Activated B cell treated with CpG ODN at 0.5 μM for 24 hours (primary cell): Measurements from ENCODE around the gene MYO1E. TPM values are rescaled to one million over a fixed set of nuclear protein-coding genes. Genes with fewer than 3 reads are reported as not detected.

ENCODE experiments used
- ATAC-seq: fragments of 200-7000 bp; cut with Tn5 transposase; one replicate; pipeline ENCODE4 v1.10.0; 2021; ENCODE audit warnings: low read depth, mild to moderate bottlenecking, moderate library complexity
- CTCF ChIA-PET: fragments of 350-600 bp; sonication (Branson Sonifier 250); formaldehyde crosslinking; loops from one replicate; lab custom pipeline; 2021; ENCODE audit warnings: antibody characterized with exemption; lab: Charles Lee
- POLR2A ChIA-PET: fragments of 350-600 bp; sonication (Branson Sonifier 250); formaldehyde crosslinking; loops from one replicate; lab custom pipeline; 2021; ENCODE audit warnings: antibody characterized with exemption; lab: Charles Lee
- DNase-seq: peaks from one replicate; pipeline ENCODE4 v3.0.0; 2022
- H3K27ac Mint-ChIP-seq: one replicate; pipeline ENCODE4 v1.8.0; 2020; ENCODE audit warnings: mixed read lengths
- H3K27me3 Mint-ChIP-seq: one replicate; pipeline ENCODE4 v1.8.0; 2021; ENCODE audit warnings: mixed read lengths
- H3K36me3 Mint-ChIP-seq: one replicate; pipeline ENCODE4 v1.8.0; 2021; ENCODE audit warnings: low read depth, mixed read lengths
- H3K4me1 Mint-ChIP-seq: one replicate; pipeline ENCODE4 v1.8.0; 2021; ENCODE audit warnings: mixed read lengths
- H3K4me3 Mint-ChIP-seq: one replicate; pipeline ENCODE4 v1.8.0; 2020; ENCODE audit warnings: mild to moderate bottlenecking, mixed read lengths
- H3K9me3 Mint-ChIP-seq: one replicate; pipeline ENCODE4 v1.8.0; 2020; ENCODE audit warnings: mixed read lengths
- intact Hi-C: fragments of 100-400 bp; cut with micrococcal nuclease; formaldehyde crosslinking; loops from one replicate; pipeline ENCODE4 v1.15.1; 2024
- total RNA-seq: library from RNA; stranded (reverse); gene quantifications from 2 replicates; pipeline ENCODE4 v1.2.3, GENCODE V29; 2022
- TF ChIP-seq, protein P1 (sequence below): fragments of 200-600 bp; IDR thresholded peaks from one replicate; pipeline ENCODE4 v1.8.0; 2022; ENCODE audit warnings: antibody characterized with exemption, mild to moderate bottlenecking

Gene MYO1E
- total RNA-seq, 1 donor from 2014 or later = 186 TPM

DNA sequence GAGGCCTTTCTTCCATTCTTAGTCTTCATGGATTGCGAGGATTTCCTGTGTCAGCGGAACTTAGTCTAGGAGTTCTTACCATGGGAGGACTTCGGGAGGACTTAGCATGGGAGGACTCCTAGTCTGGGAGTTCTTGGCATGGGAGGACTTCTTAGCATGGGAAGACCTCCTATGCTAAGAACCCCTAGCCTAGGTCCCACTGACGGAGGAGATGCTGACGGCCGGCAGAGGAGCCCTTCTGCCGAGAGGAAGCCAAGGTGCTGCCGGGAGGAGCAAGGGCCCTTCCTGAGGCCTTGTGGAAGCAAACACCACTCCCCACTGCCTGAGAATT, 201.6 kb downstream of the MYO1E start:
- intact Hi-C loops = loop anchor here (10.0 kb wide), 1 partner anchor 204 kb away; the partner anchor contains the start of gene MYO1E
- H3K4me3 Mint-ChIP-seq = no peak overlapping the region
- POLR2A ChIA-PET = no interaction called here
- peaks cover 2% of the 10 kb centered on the region for H3K9me3 Mint-ChIP-seq
- H3K4me1 Mint-ChIP-seq = peaks cover 13% of the 10 kb centered on the region
- DNase-seq = no peak
- no peak for ATAC-seq
- H3K27me3 Mint-ChIP-seq = no peaks in the 10 kb centered on the region
- TF ChIP-seq, protein P1, sequence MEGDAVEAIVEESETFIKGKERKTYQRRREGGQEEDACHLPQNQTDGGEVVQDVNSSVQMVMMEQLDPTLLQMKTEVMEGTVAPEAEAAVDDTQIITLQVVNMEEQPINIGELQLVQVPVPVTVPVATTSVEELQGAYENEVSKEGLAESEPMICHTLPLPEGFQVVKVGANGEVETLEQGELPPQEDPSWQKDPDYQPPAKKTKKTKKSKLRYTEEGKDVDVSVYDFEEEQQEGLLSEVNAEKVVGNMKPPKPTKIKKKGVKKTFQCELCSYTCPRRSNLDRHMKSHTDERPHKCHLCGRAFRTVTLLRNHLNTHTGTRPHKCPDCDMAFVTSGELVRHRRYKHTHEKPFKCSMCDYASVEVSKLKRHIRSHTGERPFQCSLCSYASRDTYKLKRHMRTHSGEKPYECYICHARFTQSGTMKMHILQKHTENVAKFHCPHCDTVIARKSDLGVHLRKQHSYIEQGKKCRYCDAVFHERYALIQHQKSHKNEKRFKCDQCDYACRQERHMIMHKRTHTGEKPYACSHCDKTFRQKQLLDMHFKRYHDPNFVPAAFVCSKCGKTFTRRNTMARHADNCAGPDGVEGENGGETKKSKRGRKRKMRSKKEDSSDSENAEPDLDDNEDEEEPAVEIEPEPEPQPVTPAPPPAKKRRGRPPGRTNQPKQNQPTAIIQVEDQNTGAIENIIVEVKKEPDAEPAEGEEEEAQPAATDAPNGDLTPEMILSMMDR = no peak
- CTCF ChIA-PET = no interaction called here
- H3K27ac Mint-ChIP-seq = no peak overlapping the region
- H3K36me3 Mint-ChIP-seq = peaks cover 80% of the 10 kb centered on the region

DNA sequence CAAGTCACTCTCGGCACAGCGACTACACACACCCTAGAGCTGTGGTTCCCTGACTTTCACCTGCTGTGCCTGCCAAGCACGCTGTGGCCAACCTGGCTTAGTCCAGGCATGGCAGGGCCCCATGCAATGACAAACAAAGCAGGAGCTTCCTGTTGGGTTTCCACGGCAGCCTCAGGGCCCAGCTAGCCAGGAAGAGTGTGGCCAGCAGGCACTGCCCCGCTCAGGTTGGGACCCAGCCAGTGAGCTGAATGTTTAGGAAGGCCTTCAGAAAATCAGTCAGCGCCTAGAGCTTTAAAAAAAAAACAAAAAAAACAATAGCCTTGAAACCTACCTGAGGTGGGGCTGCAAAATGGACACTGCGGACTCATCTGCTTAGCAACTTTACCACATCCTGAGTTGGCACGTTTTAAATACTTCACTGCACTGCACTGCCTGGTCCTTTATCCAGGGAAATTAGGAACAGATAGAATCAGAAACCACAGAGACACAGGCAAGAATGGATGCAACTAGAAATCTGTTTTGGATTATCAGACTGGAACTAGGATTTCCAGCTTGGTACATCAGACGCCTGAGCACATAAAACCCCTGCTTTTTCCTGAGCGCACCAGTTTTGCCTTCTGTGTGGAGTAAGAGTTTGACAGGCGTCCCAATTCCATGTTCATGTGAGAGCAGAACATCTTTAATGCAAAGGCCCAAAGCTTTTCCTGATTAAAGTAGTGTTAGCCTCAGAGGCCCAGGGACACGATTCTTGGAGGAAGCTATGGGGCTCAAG, 202.2 kb downstream of the MYO1E start:
- Mint-ChIP-seq H3K4me3 (no peak overlapping the region), H3K27ac (no peak overlapping the region), H3K27me3 (no peaks in the 10 kb centered on the region), H3K4me1 (peaks cover 13% of the 10 kb centered on the region), H3K36me3 (peaks cover 83% of the 10 kb centered on the region), H3K9me3 (peaks cover 2% of the 10 kb centered on the region)
- POLR2A ChIA-PET = no interaction called here
- TF ChIP-seq, protein P1 = no peak
- ATAC-seq (no peak), DNase-seq (no peak)
- intact Hi-C loops = loop anchor here (10.0 kb wide), 1 partner anchor 204 kb away; the partner anchor contains the start of gene MYO1E
- CTCF ChIA-PET = interaction anchor here (0.7 kb wide), 1 partner anchor 323 kb away, joined by 3 read pairs; no protein-coding TSS in a partner anchor

DNA sequence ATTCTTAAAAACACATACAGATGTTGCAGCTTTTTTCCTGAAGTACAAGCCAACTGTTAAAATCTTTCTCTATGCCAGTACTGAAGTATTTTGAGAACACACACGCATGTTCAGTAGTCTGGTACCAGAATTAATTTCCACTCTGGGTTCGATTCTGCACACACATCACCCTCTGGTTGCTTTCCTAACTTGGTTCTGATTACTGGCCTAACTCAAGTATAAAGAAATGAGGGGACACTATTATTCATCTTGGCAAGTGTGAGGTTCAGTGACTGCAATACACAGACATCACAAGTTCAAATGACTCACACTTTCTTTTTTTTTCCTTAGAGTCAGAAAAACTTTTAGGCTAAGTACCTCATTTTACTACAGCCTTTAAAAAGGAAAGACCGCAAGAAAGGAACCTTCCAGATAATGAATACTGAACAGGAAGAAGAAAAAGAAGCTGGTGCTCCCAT, 203.4 kb downstream of the MYO1E start:
- intact Hi-C loops = no loop called here
- TF ChIP-seq, protein P1 = no peak
- peak overlapping the region; percentile 51 for H3K27ac Mint-ChIP-seq

DNA sequence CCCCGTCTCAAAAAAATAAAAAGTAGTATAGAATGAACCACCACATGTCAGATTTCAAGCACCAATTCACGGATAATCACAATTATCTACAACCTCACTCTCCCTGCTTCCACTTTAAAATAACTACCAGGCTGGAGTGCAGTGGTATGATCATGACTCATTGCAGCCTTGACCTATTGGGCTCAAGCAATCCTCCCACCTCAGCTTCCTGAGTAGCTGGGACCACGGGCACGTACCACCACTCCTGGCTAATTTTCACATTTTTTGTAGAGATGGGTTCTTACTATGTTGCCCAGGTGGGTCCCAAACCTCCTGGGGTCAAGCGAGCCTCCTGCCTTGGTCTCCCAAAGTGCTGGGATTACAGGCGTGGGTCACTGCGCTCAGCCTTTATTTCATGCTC, 204.1 kb downstream of the MYO1E start:
- intact Hi-C loops = no loop called here
- TF ChIP-seq, protein P1 = no peak
- Mint-ChIP-seq H3K27ac (no peak overlapping the region), H3K27me3 (no peaks in the 10 kb centered on the region), H3K36me3 (peaks cover 77% of the 10 kb centered on the region), H3K4me1 (peaks cover 6% of the 10 kb centered on the region), H3K4me3 (no peak overlapping the region), H3K9me3 (no peaks in the 10 kb centered on the region)
- POLR2A ChIA-PET = no interaction called here
- CTCF ChIA-PET = no interaction called here
- DNase-seq = no peak
- no peak for ATAC-seq

More for the DNA sequence above, 203.4 kb downstream of the MYO1E start:
- CTCF ChIA-PET = interaction anchor here (0.7 kb wide), 1 partner anchor 324 kb away, joined by 3 read pairs; no protein-coding TSS in a partner anchor
- H3K36me3 Mint-ChIP-seq = peaks cover 80% of the 10 kb centered on the region
- H3K9me3 Mint-ChIP-seq = peaks cover 2% of the 10 kb centered on the region
- H3K27me3 Mint-ChIP-seq = no peaks in the 10 kb centered on the region
- POLR2A ChIA-PET = no interaction called here
- H3K4me3 Mint-ChIP-seq = no peak overlapping the region
- ATAC-seq (no peak), DNase-seq (no peak)
- peaks cover 6% of the 10 kb centered on the region for H3K4me1 Mint-ChIP-seq

DNA sequence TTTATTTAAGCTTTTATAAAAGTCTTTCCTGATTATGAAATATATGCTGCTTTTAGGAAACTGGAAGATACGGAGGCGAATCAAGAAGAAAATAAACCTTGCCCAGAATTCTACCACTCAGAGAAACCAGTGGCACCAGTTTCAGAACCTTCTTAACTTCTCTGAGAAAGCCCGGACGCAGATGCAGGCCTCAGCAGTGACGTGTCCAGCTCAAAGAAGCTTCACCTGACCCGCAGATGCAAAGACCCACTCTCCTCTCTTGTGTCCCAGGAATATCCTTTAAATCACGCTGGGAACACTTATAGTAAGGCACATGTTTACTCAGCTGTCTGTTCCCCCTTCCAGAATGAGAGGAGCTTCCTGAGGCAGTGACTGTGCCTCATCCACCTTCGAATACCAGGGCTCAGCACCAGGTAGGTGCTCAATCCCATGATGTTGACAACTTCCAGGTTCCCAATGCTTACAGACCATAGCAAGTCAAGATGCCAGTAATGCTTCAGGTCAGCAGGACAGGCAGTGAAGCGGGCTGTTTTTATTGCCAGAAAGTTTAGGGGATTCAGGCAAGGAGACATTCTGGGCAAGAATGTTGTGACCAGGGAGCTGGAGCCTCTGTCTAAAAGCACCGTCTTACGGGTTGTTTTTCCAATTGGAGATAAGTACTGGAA, 205.9 kb downstream of the MYO1E start:
- ChIA-PET CTCF (no interaction called here), POLR2A (interaction anchor here (0.5 kb wide), 1 partner anchor 259 kb away, joined by 3 read pairs; no protein-coding TSS in a partner anchor)
- Mint-ChIP-seq H3K27ac (no peak overlapping the region), H3K27me3 (no peaks in the 10 kb centered on the region), H3K4me1 (peaks cover 6% of the 10 kb centered on the region), H3K4me3 (no peak overlapping the region), H3K36me3 (peaks cover 66% of the 10 kb centered on the region), H3K9me3 (no peaks in the 10 kb centered on the region)
- TF ChIP-seq, protein P1 = no peak
- intact Hi-C loops = no loop called here
- ATAC-seq (no peak), DNase-seq (no peak)
